Measurements from ENCODE around the gene CRB3. TPM values are rescaled to one million over a fixed set of nuclear protein-coding genes. Genes with fewer than 3 reads are reported as not detected.
"Not testable (repeated sequence)": the region's sequence is repeated elsewhere in the genome, so short reads cannot be mapped to it uniquely, and the experiment has no call there.

The CRB3 gene
- total RNA-seq, 1 donor from 2014 or later: not detected

DNA sequence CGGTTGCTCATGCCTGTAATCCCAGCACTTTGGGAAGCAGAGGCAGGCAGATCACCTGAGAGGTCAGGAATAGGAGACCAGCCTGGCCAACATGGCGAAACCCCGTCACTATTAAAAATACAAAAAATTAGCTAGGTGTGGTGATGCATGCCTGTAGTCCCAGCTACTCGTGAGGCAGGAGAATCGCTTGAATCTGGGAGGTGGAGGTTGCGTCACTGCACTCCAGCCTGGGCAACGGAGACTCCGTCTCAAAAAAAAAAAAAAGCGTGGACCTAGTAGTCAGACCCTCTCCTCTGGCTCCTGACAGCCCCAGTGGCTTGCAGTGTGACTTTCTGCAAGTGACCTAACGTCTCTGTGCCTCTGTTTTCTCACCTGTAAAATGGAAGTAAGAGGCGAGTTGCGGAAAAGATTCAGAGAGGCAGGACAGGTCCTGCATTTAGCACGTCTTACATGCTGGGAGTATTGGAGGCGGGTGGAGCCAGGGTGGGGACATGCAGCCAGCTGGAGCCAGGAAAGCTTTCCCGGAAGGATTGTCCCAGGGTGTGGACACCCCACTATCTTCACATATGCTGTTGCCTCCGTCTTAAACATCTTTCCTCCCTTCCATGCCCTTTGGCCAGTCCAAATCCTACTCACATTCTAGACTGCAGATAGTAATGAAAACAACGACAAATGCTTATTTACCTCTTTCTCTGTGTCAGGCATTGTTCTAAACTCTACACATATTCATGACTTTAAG lies 35.1 kb downstream of the CRB3 start:
- H3K4me1 ChIP-seq: peaks cover 23% of the 10 kb centered on the region
- TF ChIP-seq CTCF (IDR thresholded peaks at IDR 0.05; ENCODE audit: borderline replicate concordance): no peak
- H3K9me3 ChIP-seq (replicated peaks): no peaks in the 10 kb centered on the region
- H3K4me3 ChIP-seq: no peak overlapping the region
- intact Hi-C loops (cut with micrococcal nuclease): no loop called here
- no peak overlapping the region for H3K27ac ChIP-seq (replicated peaks)
- DNase-seq: no peak
- peaks cover 66% of the 10 kb centered on the region for H3K27me3 ChIP-seq (ENCODE audit: low read depth)
- no peaks in the 10 kb centered on the region for H3K36me3 ChIP-seq

- Histone ChIP-seq H3K36me3 (no peaks in the 10 kb centered on the region), H3K27ac (replicated peaks) (no peak overlapping the region), H3K4me3 (peak overlapping the region; percentile 68), H3K4me1 (peaks cover 23% of the 10 kb centered on the region), H3K27me3 (ENCODE audit: low read depth) (peaks cover 73% of the 10 kb centered on the region), H3K9me3 (replicated peaks) (no peaks in the 10 kb centered on the region)
- intact Hi-C loops (cut with micrococcal nuclease): no loop called here
- DNase-seq: no peak
- no peak for TF ChIP-seq CTCF (IDR thresholded peaks at IDR 0.05; ENCODE audit: borderline replicate concordance)
These were observed 37.0 kb downstream of the CRB3 start for GRCh38 chr19:6500837-6501739.

- DNase-seq: peak; percentile 50
- Histone ChIP-seq H3K4me1 (peaks cover 23% of the 10 kb centered on the region), H3K9me3 (replicated peaks) (no peaks in the 10 kb centered on the region), H3K27me3 (ENCODE audit: low read depth) (peaks cover 73% of the 10 kb centered on the region), H3K36me3 (no peaks in the 10 kb centered on the region), H3K27ac (replicated peaks) (peak within 1 kb of the TSS; percentile 63), H3K4me3 (peak within 1 kb of the TSS; percentile 68)
- intact Hi-C loops (cut with micrococcal nuclease): no loop called here
- no peak for TF ChIP-seq CTCF (IDR thresholded peaks at IDR 0.05; ENCODE audit: borderline replicate concordance)
These were observed 37.9 kb downstream of the CRB3 start, which contains the start of gene TUBB4A for GRCh38 chr19:6501740-6502648. TUBB4A (minus strand) TSS chr19:6502309; CDS start chr19:6502212, 97 bp downstream.

DNA sequence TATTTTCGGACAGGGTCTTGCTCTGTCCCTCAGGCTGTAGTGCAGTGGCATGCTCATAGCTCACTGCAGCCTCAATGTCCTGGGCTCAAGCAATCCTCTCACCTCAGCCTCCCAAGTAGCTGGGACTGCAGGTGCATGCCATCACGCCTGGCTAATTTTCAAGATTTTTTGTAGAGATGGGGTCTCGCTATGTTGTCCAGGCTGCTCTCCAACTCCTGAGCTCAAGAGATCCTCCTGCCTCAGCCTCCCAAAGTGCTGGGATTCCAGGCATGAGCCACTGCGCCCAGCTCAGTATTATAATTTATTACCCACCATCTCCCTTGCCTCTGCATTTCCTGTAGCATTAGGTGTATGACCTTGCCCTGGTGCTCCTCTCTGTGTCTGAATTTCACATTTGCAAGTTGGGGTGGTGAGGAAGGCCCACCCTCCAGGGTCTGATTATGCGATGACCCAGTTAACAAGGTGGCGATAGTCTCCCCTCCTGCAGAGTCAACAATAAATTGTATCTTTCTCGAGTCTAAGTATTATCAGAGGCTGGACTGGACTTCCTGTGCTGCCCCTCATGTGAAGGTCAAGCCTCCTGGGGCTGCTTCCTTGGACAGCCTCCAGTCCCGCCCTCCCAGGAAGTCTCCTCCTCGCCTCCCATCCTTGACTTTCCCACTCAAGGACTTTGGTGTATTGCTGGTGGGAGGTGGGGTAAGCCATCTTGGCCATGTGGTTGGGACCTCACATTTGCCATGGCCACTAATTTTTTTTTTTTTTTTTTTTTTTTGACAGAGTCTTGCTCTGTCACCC lies 39.5 kb downstream of the CRB3 start:
- Histone ChIP-seq H3K9me3 (replicated peaks) (no peaks in the 10 kb centered on the region), H3K4me1 (peaks cover 24% of the 10 kb centered on the region), H3K27ac (replicated peaks) (peak overlapping the region; percentile 63), H3K36me3 (no peaks in the 10 kb centered on the region), H3K27me3 (ENCODE audit: low read depth) (peaks cover 64% of the 10 kb centered on the region), H3K4me3 (no peak overlapping the region)
- TF ChIP-seq CTCF (IDR thresholded peaks at IDR 0.05; ENCODE audit: borderline replicate concordance): no peak
- intact Hi-C loops (cut with micrococcal nuclease): no loop called here
- DNase-seq: peak; percentile 31

DNA sequence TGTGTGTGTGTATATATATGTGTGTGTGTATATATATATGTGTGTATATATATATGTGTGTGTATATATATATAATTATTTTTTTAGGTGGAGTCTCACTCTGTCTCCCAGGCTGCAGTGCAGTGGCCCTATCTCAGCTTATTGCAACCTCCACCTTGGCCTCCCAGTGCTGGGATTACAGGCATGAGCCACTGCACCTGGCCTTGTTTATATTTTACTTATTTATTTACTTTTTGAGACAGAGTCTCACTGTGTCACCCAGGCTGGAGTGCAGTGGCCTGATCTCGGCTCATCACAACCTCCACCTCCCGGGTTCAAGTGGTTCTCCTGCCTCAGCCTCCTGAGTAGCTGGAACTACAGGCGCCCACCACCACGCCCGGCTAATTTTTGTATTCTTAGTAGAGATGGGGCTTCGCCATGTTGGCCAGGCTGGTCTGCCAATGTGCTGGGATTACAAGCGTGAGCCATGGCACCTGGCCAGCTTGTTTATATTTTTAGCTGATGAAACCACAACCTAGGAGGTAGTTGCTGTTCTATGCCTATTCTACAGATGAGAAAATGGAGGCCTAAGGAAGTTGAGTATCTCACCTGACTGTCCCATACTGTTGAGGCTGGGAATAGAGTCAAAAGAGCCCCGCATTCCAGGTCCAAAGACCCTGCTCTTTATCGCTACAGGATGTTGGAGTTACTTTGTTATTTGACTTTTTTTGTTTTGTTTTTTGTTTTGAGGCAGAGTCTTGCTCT lies 44.1 kb downstream of the CRB3 start:
- H3K4me3 ChIP-seq; H3K36me3 ChIP-seq; DNase-seq; H3K27ac ChIP-seq (replicated peaks); intact Hi-C loops (cut with micrococcal nuclease); H3K9me3 ChIP-seq (replicated peaks): not testable (repeated sequence)
- H3K4me1 ChIP-seq: peaks cover 17% of the 10 kb centered on the region
- H3K27me3 ChIP-seq (ENCODE audit: low read depth): peaks cover 18% of the 10 kb centered on the region

All from left ventricle myocardium inferior (tissue), 1 donor.